ENCODE results near the gene DGCR8. TPM values are rescaled to one million over a fixed set of nuclear protein-coding genes. Genes with fewer than 3 reads are reported as not detected.
A peak's percentile ranks its signal among the peaks of the same experiment; 100 is the strongest.

The DGCR8 gene
- total and polyA plus RNA-seq, 2 experiments from 2014 or later = 15.1 to 23.8 TPM

DNA sequence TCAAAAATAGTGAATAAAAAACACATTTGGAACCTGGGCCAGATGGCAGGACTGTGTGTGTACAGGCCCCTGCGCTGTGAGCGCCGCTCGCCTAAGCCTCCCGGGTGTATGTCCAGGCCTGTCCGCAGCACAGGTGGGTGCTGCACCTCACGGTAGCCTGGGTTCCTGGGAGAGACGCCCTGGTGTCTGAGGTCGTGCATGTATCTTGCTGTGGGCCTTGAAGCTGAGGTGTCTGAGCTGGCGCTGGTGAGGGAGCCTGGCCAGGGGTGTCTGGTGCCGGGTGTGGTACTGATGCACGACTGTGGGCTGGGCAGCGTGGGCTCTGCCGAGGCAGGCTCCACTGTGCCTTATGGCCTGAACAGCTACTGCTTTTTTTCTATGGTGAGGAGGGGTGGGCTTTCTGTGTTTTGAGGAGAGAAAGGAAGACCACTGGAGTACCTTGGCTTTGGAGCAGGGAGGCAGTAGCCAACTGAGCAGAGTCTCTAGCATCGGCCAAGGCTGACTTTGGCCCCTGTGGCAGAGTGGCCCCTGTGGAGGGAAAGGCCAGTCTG, 47.4 kb downstream of the DGCR8 start:
- H3K9me3 ChIP-seq (ENCODE audit: low read depth) = no peaks in the 10 kb centered on the region
- DNase-seq (ENCODE audit: low read depth in 1 of 2, low spot score in 1 of 2) = no peak
- peaks cover 29% of the 10 kb centered on the region for H3K36me3 ChIP-seq
- no peaks in the 10 kb centered on the region for H3K27me3 ChIP-seq
- peaks cover 2% of the 10 kb centered on the region for H3K4me1 ChIP-seq (ENCODE audit: low read depth)
- no peak for TF ChIP-seq CTCF (IDR thresholded peaks at IDR 0.05; ENCODE audit: low read depth, low read length)
- H3K27ac ChIP-seq = peak overlapping the region; percentile 77
- no peak overlapping the region for H3K4me3 ChIP-seq

GRCh38 chr22:20127869-20128618, 48.0 kb downstream of the DGCR8 start:
- Histone ChIP-seq H3K36me3 (peaks cover 28% of the 10 kb centered on the region), H3K4me1 (ENCODE audit: low read depth) (peaks cover 9% of the 10 kb centered on the region), H3K27me3 (no peaks in the 10 kb centered on the region), H3K27ac (peak overlapping the region; percentile 77), H3K9me3 (ENCODE audit: low read depth) (no peaks in the 10 kb centered on the region), H3K4me3 (no peak overlapping the region)
- no peak for TF ChIP-seq CTCF (IDR thresholded peaks at IDR 0.05; ENCODE audit: low read depth, low read length)
- no peak for DNase-seq (ENCODE audit: low read depth in 1 of 2, low spot score in 1 of 2)

DNA sequence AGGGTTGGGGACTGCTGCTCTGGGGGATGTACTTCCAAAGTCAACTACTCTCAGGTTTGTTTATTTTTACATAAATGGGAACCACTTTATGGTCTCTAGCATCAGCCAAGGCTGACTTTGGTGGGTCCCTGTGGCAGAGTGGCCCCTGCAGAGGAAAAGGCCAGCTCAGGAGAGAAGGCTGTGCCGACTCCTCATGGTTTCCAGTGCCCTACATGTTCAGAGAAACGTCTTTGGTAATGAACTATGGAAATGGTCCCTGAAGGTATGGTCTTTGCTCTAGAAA, 48.5 kb downstream of the DGCR8 start:
- H3K36me3 ChIP-seq = peaks cover 27% of the 10 kb centered on the region
- no peak for TF ChIP-seq CTCF (IDR thresholded peaks at IDR 0.05; ENCODE audit: low read depth, low read length)
- H3K9me3 ChIP-seq (ENCODE audit: low read depth) = no peaks in the 10 kb centered on the region
- H3K4me3 ChIP-seq = no peak overlapping the region
- peaks cover 9% of the 10 kb centered on the region for H3K4me1 ChIP-seq (ENCODE audit: low read depth)
- DNase-seq (ENCODE audit: low read depth in 1 of 2, low spot score in 1 of 2) = no peak
- H3K27me3 ChIP-seq = no peaks in the 10 kb centered on the region
- H3K27ac ChIP-seq = peak overlapping the region; percentile 77

- Histone ChIP-seq H3K27me3 (no peaks in the 10 kb centered on the region), H3K27ac (peak overlapping the region; percentile 77), H3K36me3 (peaks cover 23% of the 10 kb centered on the region), H3K9me3 (ENCODE audit: low read depth) (no peaks in the 10 kb centered on the region), H3K4me3 (no peak overlapping the region), H3K4me1 (ENCODE audit: low read depth) (peaks cover 9% of the 10 kb centered on the region)
- DNase-seq (ENCODE audit: low read depth in 1 of 2, low spot score in 1 of 2) = peak; percentile 13 to 46
- peak; percentile 47 for TF ChIP-seq CTCF (IDR thresholded peaks at IDR 0.05; ENCODE audit: low read depth, low read length)
Measured at GRCh38 chr22:20128902-20129746, 49.1 kb downstream of the DGCR8 start.

DNA sequence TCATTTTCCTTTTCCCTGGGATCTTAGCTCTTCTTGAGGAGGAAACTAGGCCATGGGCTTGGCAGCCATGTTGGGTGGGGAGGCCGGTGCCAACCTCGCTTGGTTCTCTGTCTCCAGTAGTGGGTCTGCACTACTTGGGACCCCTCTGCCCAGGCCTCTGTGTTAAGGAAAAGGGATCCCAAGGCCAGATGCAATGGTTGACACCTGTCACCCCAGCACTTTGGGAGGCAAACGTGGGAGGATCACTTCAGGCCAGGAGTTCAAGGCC, 49.6 kb downstream of the DGCR8 start:
- Histone ChIP-seq H3K4me3 (no peak overlapping the region), H3K36me3 (peaks cover 22% of the 10 kb centered on the region), H3K4me1 (ENCODE audit: low read depth) (peaks cover 9% of the 10 kb centered on the region), H3K27me3 (no peaks in the 10 kb centered on the region), H3K9me3 (ENCODE audit: low read depth) (no peaks in the 10 kb centered on the region), H3K27ac (peak overlapping the region; percentile 54)
- DNase-seq (ENCODE audit: low read depth in 1 of 2, low spot score in 1 of 2) = no peak
- no peak for TF ChIP-seq CTCF (IDR thresholded peaks at IDR 0.05; ENCODE audit: low read depth, low read length)

Measured in cardiac muscle cell (in vitro differentiated cells and primary cell).